ENCODE results near the gene TTC39A.

DNA sequence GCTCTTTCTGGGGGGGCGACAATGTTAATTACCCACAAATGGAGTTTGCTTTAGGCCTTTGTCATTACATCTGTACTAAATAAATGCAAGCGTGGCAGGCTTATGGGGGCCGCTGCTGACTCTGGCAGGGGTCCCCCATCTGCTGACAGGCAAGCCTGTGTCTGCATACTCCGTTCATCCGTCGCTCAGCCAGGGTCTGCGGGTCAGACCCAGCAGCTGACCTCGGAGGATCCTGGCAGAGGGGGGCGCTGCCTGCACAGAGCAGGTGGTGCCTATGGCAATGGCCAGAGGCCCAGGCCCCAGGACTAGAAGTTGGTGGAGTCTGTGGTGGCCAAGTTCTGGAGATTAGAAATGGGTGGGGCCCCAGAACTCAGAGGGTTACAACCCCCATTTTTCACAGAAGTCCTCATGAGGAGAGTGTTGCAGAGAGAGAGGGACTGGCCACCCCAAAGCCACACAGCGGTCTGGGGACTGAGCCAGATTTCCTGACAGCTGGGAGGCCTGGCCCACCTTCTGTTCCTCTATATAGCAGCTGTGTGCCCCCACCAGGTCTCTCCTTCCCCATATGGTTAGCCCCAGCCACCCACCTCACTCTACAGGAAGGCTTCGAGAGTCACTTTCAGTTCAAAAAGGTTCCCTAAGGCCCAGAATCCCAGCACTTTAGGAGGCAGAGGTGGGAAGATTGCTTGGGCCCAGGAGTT, 31.0 kb downstream of the TTC39A start:
- TF ChIP-seq SUZ12 (IDR thresholded peaks at IDR 0.05; ENCODE audit: extremely low read depth, insufficient read depth, insufficient read length) (no peak), ZNF274 (IDR thresholded peaks at IDR 0.05; ENCODE audit: low read depth, low read length) (no peak)

All from NT2/D1 (cell line).